Suprapubic skin (tissue), 4 donors: ENCODE data around the gene PTPRD. TPM values are rescaled to one million over a fixed set of nuclear protein-coding genes. Genes with fewer than 3 reads are reported as not detected.

Experiments used
- DNase-seq, 2 donors: peaks; one replicate each; pipeline ENCODE4 v3.0.0-alpha.2; 2019; ENCODE audit warnings: low spot score in 2 of 2
- H3K27ac ChIP-seq: fragments of 200-600 bp; sonication (generic); one replicate; pipeline ENCODE4 v1.5.1; 2019
- H3K27me3 ChIP-seq: fragments of 200-600 bp; sonication (generic); one replicate; pipeline ENCODE4 v1.5.1; 2019
- H3K36me3 ChIP-seq: fragments of 200-600 bp; sonication (generic); one replicate; pipeline ENCODE4 v1.5.1; 2019
- H3K4me1 ChIP-seq: fragments of 200-600 bp; sonication (generic); one replicate; pipeline ENCODE4 v1.5.1; 2019
- H3K4me3 ChIP-seq: fragments of 200-600 bp; sonication (generic); one replicate; pipeline ENCODE4 v1.5.1; 2019; ENCODE audit warnings: mild to moderate bottlenecking
- H3K9me3 ChIP-seq: fragments of 200-600 bp; sonication (generic); one replicate; pipeline ENCODE4 v1.5.1; 2019
- EP300 ChIP-seq: sonication (generic); formaldehyde crosslinking; IDR thresholded peaks from one replicate; pipeline ENCODE4 v1.6.1; 2017; ENCODE audit warnings: antibody characterized with exemption
- POLR2A ChIP-seq, 2 donors: fragments of 450-650 bp; IDR thresholded peaks; one replicate each; pipeline ENCODE4 v1.6.1; 2017; ENCODE audit warnings: antibody characterized with exemption in 2 of 2, mild to moderate bottlenecking in 2 of 2, moderate library complexity in 2 of 2
- POLR2AphosphoS5 ChIP-seq, 3 donors: sonication (generic); formaldehyde crosslinking; IDR thresholded peaks; one replicate each; pipeline ENCODE4 v1.6.1; 2017; ENCODE audit warnings: antibody characterized with exemption in 3 of 3
- WGBS: methylation state at CpG from one replicate; pipeline ENCODE4 v1.1.5; 2018; 5-methylcytosine and 5-hydroxymethylcytosine counted together
- total RNA-seq, 4 donors: library from RNA; depleted of rRNA; stranded (reverse); fragments of >200 nt; gene quantifications; one replicate each; pipeline ENCODE4 v1.1.0, GENCODE V29; 2016
- TF ChIP-seq, protein P1 (sequence below), 2 donors: fragments of 200-600 bp in 1 of 2; fragments of 450-650 bp in 1 of 2; sonication (generic) in 1 of 2; IDR thresholded peaks; one replicate each; pipeline ENCODE4 v1.5.1; 2016 to 2019; ENCODE audit warnings: antibody characterized with exemption in 2 of 2, mild to moderate bottlenecking in 1 of 2, moderate library complexity in 1 of 2

The PTPRD gene
- total RNA-seq, 4 donors from 2014 or later, result 0.49 to 3.3 (median 2.5) TPM

DNA sequence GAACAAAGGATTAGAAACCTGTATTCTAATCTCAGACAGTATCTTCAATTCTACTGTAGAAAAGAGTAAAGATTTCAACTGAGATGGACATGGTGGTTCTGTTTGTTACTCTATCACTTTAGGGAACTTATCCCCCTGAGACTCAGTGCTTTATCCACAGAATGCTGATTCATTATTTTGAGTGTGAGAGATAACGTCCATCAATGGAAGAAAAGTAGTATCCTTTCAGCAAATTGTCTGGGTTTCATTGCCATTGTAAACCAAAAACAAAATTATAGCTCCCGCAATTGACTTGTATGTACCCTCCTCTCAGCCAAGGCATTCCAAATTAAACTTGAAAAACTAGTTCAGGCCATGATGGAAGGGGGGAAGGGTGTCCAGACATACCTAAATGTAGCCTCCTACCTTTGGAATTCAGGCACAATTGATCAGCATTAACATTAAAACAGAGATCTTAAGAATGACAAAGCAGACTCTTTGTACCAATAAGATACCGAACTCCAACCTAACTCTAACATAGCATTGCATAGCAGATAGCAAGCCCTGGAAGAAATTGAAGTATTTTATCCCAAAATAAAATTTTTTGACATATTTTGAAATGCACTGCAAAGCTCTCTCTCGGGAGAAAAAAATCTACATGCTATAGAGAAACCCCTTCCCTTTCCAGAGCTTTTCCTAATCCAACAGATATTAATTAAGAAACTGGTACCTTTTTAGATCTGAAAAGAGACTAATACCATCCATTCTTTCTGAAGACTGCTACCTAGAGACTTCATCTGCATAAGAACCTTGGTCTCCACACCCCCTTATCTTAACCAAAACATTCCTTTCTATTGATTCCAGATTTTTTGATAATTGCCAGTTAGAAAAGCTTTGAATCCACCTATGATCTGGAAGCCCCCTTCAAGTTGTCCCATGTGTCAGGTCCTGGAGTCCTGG, 1055.7 kb downstream of the PTPRD start:
- Histone ChIP-seq H3K9me3 (no peaks in the 10 kb centered on the region), H3K27ac (no peak overlapping the region), H3K4me3 (no peak overlapping the region), H3K36me3 (no peaks in the 10 kb centered on the region), H3K27me3 (no peaks in the 10 kb centered on the region), H3K4me1 (no peaks in the 10 kb centered on the region)
- 29% methylated on average over 4 of the region's 4 CpGs for WGBS
- no peak for TF ChIP-seq EP300
- no peak for TF ChIP-seq POLR2A (IDR thresholded peaks at IDR 0.05)
- DNase-seq, result no peak

DNA sequence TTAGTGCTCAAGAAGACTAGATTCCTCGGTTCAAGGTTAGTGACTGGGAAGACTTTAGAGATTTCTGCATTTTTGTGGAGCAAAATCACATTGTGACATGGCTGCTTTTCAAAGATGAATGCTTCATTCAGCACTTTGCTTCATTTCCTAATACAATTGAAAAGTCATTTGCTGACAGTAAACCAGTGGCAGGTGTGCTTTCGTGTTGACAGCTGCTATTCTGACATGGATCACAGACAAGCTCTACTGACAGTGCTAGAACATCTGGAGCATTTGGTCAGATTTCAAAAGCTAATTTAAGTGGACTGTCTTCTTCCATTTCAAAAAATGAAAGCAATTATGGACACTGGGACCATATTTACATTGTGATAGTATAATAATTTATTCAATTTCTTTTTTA, 1060.1 kb downstream of the PTPRD start:
- H3K36me3 ChIP-seq, result no peaks in the 10 kb centered on the region
- no peaks in the 10 kb centered on the region for H3K27me3 ChIP-seq
- no peak for DNase-seq
- TF ChIP-seq POLR2AphosphoS5 (IDR thresholded peaks at IDR 0.05), result no peak
- TF ChIP-seq, protein P1, sequence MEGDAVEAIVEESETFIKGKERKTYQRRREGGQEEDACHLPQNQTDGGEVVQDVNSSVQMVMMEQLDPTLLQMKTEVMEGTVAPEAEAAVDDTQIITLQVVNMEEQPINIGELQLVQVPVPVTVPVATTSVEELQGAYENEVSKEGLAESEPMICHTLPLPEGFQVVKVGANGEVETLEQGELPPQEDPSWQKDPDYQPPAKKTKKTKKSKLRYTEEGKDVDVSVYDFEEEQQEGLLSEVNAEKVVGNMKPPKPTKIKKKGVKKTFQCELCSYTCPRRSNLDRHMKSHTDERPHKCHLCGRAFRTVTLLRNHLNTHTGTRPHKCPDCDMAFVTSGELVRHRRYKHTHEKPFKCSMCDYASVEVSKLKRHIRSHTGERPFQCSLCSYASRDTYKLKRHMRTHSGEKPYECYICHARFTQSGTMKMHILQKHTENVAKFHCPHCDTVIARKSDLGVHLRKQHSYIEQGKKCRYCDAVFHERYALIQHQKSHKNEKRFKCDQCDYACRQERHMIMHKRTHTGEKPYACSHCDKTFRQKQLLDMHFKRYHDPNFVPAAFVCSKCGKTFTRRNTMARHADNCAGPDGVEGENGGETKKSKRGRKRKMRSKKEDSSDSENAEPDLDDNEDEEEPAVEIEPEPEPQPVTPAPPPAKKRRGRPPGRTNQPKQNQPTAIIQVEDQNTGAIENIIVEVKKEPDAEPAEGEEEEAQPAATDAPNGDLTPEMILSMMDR (IDR thresholded peaks at IDR 0.05), result no peak
- TF ChIP-seq EP300, result no peak
- TF ChIP-seq POLR2A (IDR thresholded peaks at IDR 0.05), result no peak
- no peak overlapping the region for H3K4me3 ChIP-seq
- 72% methylated on average over 2 of the region's 2 CpGs for WGBS
- no peaks in the 10 kb centered on the region for H3K9me3 ChIP-seq
- H3K4me1 ChIP-seq, result no peaks in the 10 kb centered on the region
- H3K27ac ChIP-seq, result no peak overlapping the region

DNA sequence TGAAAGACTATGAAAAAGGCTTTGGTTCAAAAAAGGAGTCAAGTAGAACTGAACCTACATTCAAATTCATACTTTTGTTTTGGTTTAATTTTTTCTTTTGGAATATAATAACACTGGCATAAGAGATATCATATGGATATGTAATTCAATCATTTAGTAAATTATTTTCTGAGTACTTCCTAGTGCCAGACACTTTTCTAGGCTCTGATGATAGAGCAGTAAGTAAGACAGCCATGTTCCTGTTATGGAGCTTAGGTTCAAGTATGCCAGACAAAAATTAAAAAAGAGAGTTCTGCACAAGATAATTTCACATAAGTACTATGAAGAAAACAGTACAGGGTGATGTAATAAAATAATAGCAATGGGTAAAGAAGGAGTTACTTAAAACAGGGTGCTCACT, 1074.0 kb downstream of the PTPRD start:
- no peaks in the 10 kb centered on the region for H3K36me3 ChIP-seq

DNA sequence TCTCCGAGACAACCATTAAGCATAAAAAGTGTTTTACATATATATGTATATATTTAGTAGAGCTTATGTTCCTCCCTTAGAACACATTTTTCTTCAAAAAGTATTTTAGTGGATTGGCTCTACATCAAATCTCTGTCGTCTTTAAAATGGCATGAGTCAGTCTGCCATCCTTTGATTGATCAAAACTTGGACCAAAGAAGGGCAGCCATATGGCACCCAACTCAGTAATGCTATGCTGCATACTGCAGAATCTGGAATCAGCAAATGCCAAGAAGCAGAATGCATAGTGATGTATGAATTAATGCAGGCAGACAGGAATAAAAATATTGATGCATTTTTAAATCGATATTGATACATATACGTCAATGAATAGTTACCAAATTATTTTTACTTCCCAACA, 1074.4 kb downstream of the PTPRD start:
- no peak for DNase-seq
- H3K27ac ChIP-seq, result no peak overlapping the region
- no peak overlapping the region for H3K4me3 ChIP-seq
- no peaks in the 10 kb centered on the region for H3K36me3 ChIP-seq
- TF ChIP-seq POLR2AphosphoS5 (IDR thresholded peaks at IDR 0.05) (no peak), POLR2A (IDR thresholded peaks at IDR 0.05) (no peak), EP300 (no peak)
- TF ChIP-seq, protein P1 (IDR thresholded peaks at IDR 0.05), result no peak
- no peaks in the 10 kb centered on the region for H3K27me3 ChIP-seq
- no peaks in the 10 kb centered on the region for H3K9me3 ChIP-seq
- WGBS, result 67% methylated on average over 4 of the region's 4 CpGs
- H3K4me1 ChIP-seq, result no peaks in the 10 kb centered on the region

More for the DNA sequence above, 1074.0 kb downstream of the PTPRD start:
- Histone ChIP-seq H3K27me3 (no peaks in the 10 kb centered on the region), H3K27ac (no peak overlapping the region), H3K4me1 (no peaks in the 10 kb centered on the region), H3K9me3 (no peaks in the 10 kb centered on the region), H3K4me3 (no peak overlapping the region)
- DNase-seq, result no peak
- TF ChIP-seq, protein P1 (IDR thresholded peaks at IDR 0.05), result no peak
- TF ChIP-seq POLR2A (IDR thresholded peaks at IDR 0.05), result no peak
- no peak for TF ChIP-seq POLR2AphosphoS5 (IDR thresholded peaks at IDR 0.05)
- TF ChIP-seq EP300, result no peak

DNA sequence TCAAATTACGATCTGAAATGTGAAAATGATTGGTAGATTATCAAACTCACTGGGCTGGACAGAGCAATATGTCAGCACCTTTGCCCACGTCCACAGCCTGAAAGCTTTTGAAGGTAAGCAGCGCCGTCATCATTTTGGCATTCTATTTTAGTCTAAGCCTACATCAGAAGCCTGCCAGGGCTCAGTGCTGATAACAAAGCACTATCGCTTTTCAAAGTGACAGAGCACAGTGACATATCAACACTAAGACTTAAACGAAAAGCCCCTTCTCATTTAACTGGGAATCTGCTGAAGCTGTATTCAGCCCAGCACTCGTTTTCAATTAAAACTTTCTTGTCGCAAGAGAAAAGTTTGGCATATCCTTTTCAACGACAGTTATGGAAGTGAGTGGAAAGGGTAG, 1076.3 kb downstream of the PTPRD start:
- TF ChIP-seq POLR2A (IDR thresholded peaks at IDR 0.05) (no peak), EP300 (no peak)
- no peak overlapping the region for H3K4me3 ChIP-seq
- 64% methylated on average over 9 of the region's 9 CpGs for WGBS
- DNase-seq, result no peak
- H3K4me1 ChIP-seq, result no peaks in the 10 kb centered on the region
- H3K27me3 ChIP-seq, result no peaks in the 10 kb centered on the region
- H3K27ac ChIP-seq, result no peak overlapping the region
- no peaks in the 10 kb centered on the region for H3K9me3 ChIP-seq
- H3K36me3 ChIP-seq, result no peaks in the 10 kb centered on the region

DNA sequence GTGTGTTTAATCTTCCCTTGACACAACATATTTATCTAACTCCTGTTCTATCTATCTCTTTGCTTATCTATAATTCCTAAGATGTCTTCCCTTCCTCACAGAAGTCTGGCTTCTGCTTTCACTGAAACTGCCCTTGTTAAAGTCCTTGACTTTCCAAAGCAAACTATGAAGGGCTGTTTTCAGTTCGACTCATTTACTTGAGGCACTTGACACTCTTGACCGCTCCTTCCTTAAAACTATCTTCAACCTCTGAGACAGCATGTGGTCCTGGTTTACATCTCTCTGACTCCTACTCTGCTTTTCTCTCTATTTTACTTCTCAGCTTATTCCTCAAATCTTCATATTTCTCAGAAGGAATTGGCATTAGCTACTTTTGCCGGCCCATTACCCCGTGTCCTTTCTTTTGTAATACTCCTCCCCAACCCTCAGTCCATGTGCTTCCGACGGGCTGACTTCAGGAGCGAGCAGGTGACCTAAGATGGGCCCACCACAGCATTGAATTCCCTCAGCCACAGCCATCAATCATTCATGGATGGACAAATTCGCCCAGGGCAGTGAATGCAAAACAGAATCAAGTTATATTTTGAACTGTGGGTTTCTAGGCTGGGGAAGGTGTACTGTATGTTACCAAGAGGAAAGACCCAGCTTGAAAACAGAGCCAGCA, 1089.2 kb downstream of the PTPRD start:
- H3K27ac ChIP-seq, result no peak overlapping the region
- no peaks in the 10 kb centered on the region for H3K4me1 ChIP-seq
- no peak for TF ChIP-seq EP300
- TF ChIP-seq, protein P1 (IDR thresholded peaks at IDR 0.05), result no peak
- TF ChIP-seq POLR2A (IDR thresholded peaks at IDR 0.05), result no peak
- TF ChIP-seq POLR2AphosphoS5 (IDR thresholded peaks at IDR 0.05), result no peak
- no peaks in the 10 kb centered on the region for H3K27me3 ChIP-seq
- no peaks in the 10 kb centered on the region for H3K9me3 ChIP-seq
- H3K4me3 ChIP-seq, result no peak overlapping the region
- H3K36me3 ChIP-seq, result no peaks in the 10 kb centered on the region
- WGBS, result 71% methylated on average over 8 of the region's 8 CpGs
- no peak for DNase-seq
